ENCODE data around the gene TRAPPC2L. TPM values are rescaled to one million over a fixed set of nuclear protein-coding genes. Genes with fewer than 3 reads are reported as not detected.
A peak's percentile ranks its signal among the peaks of the same experiment; 100 is the strongest.

Gene TRAPPC2L
- total and polyA plus RNA-seq, 2 experiments from 2014 or later, result 59.3 to 167 TPM

DNA sequence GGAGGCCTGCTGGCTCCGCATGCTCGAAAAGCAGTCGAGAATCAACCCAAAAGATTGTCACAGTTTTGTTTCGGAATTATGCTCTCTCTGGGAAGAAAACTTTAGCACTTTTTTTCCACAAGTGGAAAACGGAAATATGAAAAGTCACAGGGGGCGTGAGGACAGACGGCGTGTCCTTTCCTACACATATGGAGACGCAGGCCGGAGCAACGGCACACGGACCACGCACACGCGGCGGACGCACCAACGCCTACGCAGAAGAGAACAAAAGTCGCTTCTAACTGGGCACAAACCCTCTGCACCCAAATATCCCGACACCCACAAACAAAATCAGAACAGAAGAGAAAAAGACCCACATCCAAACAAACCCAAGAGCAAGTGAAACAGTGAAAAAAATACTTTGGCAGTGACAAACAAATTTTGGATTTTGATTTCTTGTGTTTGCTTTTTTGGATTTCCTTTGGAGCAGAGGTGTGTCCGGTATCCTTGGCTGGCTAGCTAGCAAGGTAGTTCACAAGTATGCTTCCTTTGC, 18.8 kb downstream of the TRAPPC2L start:
- Histone ChIP-seq H3K79me2 (replicated peaks; ENCODE audit: insufficient read depth) (no peaks in the 10 kb centered on the region), H3K27me3 (ENCODE audit: insufficient read depth) (no peaks in the 10 kb centered on the region), H3K4me2 (no peak overlapping the region), H3K9me2 (ENCODE audit: insufficient read depth) (no peaks in the 10 kb centered on the region), H3K27ac (ENCODE audit: low read depth) (0 out of 2 replicates have a peak overlapping the region, but pooled peaks have one; percentile 2), H3K4me1 (ENCODE audit: insufficient read depth) (no peaks in the 10 kb centered on the region), H3F3A (replicated peaks; ENCODE audit: low read depth) (no peaks in the 10 kb centered on the region), H3K36me3 (ENCODE audit: insufficient read depth) (no peaks in the 10 kb centered on the region), H2AFZ (no peak overlapping the region), H3K4me3 (no peak overlapping the region), H4K20me1 (replicated peaks; ENCODE audit: insufficient read depth) (no peaks in the 10 kb centered on the region)
- Mint-ChIP-seq H3K9me3 (no peaks in the 10 kb centered on the region; the same call in 1 of the 3 replicates), H3K4me3 (no peak overlapping the region), H3K27me3 (ENCODE audit: insufficient read depth, low read depth, poor library complexity) (peaks cover 13% of the 10 kb centered on the region), H3K4me1 (no peaks in the 10 kb centered on the region; the same call in 2 of the 3 replicates), H3K27ac (no peak overlapping the region), H3K36me3 (ENCODE audit: low read depth) (no peaks in the 10 kb centered on the region; the same call in 2 of the 3 replicates)
- TF ChIP-seq EZH2 (IDR thresholded peaks at IDR 0.05; ENCODE audit: low read depth, unreplicated experiment), result no peak
- DNase-seq (ENCODE audit: low spot score) (no peak), ATAC-seq (no peak)

DNA sequence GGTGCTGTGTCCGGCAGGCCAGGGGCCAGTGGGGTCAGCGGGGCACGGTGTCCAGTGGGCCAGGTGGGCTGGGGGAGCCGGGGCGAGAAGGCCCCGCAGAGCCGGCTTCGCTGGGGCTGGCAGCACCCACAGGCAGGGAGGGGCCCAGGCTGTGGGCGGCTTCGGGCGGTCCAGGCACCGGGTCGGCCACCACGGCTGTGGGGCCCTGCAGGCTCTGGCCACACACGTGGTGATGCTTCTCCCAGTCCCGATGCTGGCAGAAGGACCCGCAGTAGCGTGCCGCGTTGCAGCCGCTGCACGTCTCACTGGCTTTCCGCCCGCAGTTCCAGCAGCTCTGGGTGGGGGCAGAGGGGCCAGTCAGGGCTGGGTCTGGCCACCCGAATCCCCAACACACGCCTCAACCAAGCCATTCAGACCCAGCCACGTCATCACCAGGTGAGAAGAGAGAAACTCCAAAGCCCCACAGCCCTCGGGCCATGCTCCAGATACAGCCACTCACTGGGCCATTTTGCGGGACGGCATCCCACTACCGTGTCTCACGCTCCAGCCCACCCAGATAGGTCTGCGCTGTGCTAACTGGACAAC, 20.1 kb downstream of the TRAPPC2L start:
- no peak overlapping the region for H2AFZ ChIP-seq
- no peaks in the 10 kb centered on the region for H3K27me3 ChIP-seq (ENCODE audit: insufficient read depth)
- no peak overlapping the region for H3K27ac ChIP-seq (ENCODE audit: low read depth)
- H4K20me1 ChIP-seq (replicated peaks; ENCODE audit: insufficient read depth), result no peaks in the 10 kb centered on the region
- no peaks in the 10 kb centered on the region for H3K79me2 ChIP-seq (replicated peaks; ENCODE audit: insufficient read depth)
- H3K4me1 Mint-ChIP-seq, result no peaks in the 10 kb centered on the region; the same call in 2 of the 3 replicates
- no peak overlapping the region for H3K4me3 ChIP-seq
- no peak overlapping the region for H3K4me3 Mint-ChIP-seq
- no peaks in the 10 kb centered on the region for H3K36me3 ChIP-seq (ENCODE audit: insufficient read depth)
- H3K4me2 ChIP-seq, result no peak overlapping the region
- no peaks in the 10 kb centered on the region for H3K9me2 ChIP-seq (ENCODE audit: insufficient read depth)
- ATAC-seq (no peak), DNase-seq (ENCODE audit: low spot score) (no peak)
- no peaks in the 10 kb centered on the region for H3F3A ChIP-seq (replicated peaks; ENCODE audit: low read depth)
- no peaks in the 10 kb centered on the region; the same call in 2 of the 3 replicates for H3K36me3 Mint-ChIP-seq (ENCODE audit: low read depth)
- H3K27ac Mint-ChIP-seq, result no peak overlapping the region
- H3K9me3 Mint-ChIP-seq, result no peaks in the 10 kb centered on the region; the same call in 1 of the 3 replicates
- no peaks in the 10 kb centered on the region for H3K4me1 ChIP-seq (ENCODE audit: insufficient read depth)
- H3K27me3 Mint-ChIP-seq (ENCODE audit: insufficient read depth, low read depth, poor library complexity), result peaks cover 18% of the 10 kb centered on the region
- no peak for TF ChIP-seq EZH2phosphoT487 (IDR thresholded peaks at IDR 0.05; ENCODE audit: unreplicated experiment)
- no peak for TF ChIP-seq ZNF331 (CRISPR knock-in tag; IDR thresholded peaks at IDR 0.05; ENCODE audit: low read depth)
- TF ChIP-seq NANOG (IDR thresholded peaks at IDR 0.05; ENCODE audit: borderline replicate concordance), result no peak
- TF ChIP-seq, protein P1, sequence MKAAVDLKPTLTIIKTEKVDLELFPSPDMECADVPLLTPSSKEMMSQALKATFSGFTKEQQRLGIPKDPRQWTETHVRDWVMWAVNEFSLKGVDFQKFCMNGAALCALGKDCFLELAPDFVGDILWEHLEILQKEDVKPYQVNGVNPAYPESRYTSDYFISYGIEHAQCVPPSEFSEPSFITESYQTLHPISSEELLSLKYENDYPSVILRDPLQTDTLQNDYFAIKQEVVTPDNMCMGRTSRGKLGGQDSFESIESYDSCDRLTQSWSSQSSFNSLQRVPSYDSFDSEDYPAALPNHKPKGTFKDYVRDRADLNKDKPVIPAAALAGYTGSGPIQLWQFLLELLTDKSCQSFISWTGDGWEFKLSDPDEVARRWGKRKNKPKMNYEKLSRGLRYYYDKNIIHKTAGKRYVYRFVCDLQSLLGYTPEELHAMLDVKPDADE (IDR thresholded peaks at IDR 0.05), result no peak
- no peak for TF ChIP-seq STAT1 (IDR thresholded peaks at IDR 0.05; ENCODE audit: unreplicated experiment)
- no peak for TF ChIP-seq CREB1 (CRISPR knock-in tag; IDR thresholded peaks at IDR 0.05; ENCODE audit: low read depth)
- TF ChIP-seq, protein P2, sequence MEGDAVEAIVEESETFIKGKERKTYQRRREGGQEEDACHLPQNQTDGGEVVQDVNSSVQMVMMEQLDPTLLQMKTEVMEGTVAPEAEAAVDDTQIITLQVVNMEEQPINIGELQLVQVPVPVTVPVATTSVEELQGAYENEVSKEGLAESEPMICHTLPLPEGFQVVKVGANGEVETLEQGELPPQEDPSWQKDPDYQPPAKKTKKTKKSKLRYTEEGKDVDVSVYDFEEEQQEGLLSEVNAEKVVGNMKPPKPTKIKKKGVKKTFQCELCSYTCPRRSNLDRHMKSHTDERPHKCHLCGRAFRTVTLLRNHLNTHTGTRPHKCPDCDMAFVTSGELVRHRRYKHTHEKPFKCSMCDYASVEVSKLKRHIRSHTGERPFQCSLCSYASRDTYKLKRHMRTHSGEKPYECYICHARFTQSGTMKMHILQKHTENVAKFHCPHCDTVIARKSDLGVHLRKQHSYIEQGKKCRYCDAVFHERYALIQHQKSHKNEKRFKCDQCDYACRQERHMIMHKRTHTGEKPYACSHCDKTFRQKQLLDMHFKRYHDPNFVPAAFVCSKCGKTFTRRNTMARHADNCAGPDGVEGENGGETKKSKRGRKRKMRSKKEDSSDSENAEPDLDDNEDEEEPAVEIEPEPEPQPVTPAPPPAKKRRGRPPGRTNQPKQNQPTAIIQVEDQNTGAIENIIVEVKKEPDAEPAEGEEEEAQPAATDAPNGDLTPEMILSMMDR (conservative IDR thresholded peaks at IDR 0.05; ENCODE audit: low read depth in 2 of 2), result no peak
- TF ChIP-seq POLR2AphosphoS5 (IDR thresholded peaks at IDR 0.05; ENCODE audit: low read depth), result no peak
- TF ChIP-seq JUNB (IDR thresholded peaks at IDR 0.05; ENCODE audit: unreplicated experiment), result no peak
- no peak for TF ChIP-seq ZNF114 (CRISPR knock-in tag; IDR thresholded peaks at IDR 0.05)
- TF ChIP-seq, protein P3, sequence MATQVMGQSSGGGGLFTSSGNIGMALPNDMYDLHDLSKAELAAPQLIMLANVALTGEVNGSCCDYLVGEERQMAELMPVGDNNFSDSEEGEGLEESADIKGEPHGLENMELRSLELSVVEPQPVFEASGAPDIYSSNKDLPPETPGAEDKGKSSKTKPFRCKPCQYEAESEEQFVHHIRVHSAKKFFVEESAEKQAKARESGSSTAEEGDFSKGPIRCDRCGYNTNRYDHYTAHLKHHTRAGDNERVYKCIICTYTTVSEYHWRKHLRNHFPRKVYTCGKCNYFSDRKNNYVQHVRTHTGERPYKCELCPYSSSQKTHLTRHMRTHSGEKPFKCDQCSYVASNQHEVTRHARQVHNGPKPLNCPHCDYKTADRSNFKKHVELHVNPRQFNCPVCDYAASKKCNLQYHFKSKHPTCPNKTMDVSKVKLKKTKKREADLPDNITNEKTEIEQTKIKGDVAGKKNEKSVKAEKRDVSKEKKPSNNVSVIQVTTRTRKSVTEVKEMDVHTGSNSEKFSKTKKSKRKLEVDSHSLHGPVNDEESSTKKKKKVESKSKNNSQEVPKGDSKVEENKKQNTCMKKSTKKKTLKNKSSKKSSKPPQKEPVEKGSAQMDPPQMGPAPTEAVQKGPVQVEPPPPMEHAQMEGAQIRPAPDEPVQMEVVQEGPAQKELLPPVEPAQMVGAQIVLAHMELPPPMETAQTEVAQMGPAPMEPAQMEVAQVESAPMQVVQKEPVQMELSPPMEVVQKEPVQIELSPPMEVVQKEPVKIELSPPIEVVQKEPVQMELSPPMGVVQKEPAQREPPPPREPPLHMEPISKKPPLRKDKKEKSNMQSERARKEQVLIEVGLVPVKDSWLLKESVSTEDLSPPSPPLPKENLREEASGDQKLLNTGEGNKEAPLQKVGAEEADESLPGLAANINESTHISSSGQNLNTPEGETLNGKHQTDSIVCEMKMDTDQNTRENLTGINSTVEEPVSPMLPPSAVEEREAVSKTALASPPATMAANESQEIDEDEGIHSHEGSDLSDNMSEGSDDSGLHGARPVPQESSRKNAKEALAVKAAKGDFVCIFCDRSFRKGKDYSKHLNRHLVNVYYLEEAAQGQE (IDR thresholded peaks at IDR 0.05; ENCODE audit: unreplicated experiment), result no peak
- no peak for TF ChIP-seq EZH2 (IDR thresholded peaks at IDR 0.05; ENCODE audit: low read depth, unreplicated experiment)
